ENCODE results near the gene QRICH2. TPM values are rescaled to one million over a fixed set of nuclear protein-coding genes. Genes with fewer than 3 reads are reported as not detected.
"Not testable (repeated sequence)": the region's sequence is repeated elsewhere in the genome, so short reads cannot be mapped to it uniquely, and the experiment has no call there.

Gene QRICH2
- total RNA-seq, 1 donor = 1.2 TPM

DNA sequence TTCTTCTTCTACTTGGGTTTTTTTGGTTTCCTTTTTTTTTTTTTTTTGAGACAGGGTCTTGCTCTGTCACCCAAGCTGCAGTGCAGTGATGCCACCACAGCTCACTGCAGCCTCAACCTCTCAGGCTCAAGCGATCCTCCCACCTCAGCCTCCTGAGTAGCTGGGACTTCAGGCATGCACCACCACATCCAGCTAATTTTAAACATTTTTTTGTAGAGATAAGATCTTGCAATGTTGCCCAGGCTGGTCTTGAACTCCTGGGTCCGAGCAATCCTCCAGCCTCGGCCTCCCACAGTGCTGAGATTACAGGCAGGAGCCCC is 3.0 kb downstream of the QRICH2 start:
- not testable (repeated sequence) for H3K9me3 ChIP-seq (ENCODE audit: low read depth, low read length); H3K4me1 ChIP-seq (ENCODE audit: insufficient read depth, low read length); H3K4me3 ChIP-seq (ENCODE audit: low read length); H3K27me3 ChIP-seq (ENCODE audit: insufficient read depth, low read length)

DNA sequence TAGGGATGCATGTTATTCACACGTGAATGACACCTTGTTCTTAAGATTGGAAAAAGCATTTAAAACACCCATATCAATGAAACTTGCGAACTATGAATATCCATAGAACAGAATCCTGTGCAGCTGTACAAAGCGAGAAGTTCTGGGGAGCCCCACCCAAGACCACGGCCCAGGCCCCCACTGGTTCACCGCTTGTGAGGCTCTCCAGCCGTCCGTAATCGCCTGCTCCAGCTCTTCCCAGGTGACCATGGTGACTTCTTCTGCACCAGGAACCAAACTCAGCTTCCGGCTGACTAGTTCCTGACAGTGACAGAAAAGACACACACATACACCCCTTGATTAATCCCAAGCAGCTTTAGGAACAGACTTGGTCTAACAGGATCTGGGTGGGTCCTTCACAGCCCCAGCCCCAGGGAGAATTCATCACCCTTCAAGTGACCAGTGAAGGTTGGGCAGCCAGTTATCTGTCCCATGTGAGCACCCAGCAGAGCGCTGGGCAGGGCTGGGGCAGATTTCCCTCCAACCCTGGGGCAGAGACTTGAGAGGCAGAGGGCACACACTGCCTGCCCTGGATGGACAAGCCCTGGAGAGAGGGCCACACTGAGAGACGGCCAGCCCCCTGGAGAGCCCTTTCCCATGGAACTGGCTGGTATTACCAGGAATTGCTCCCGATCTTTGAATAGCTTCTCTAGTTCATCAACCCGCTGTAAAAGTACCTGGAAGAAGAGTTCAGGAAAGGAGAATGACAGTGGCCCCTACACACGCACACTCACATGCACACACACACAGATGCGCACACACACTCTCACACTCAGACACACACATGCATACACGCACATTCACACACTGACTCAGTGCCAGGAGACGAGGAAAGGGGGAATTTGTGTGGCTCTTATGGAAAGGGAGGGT is 3.6 kb downstream of the QRICH2 start:
- no peaks in the 10 kb centered on the region for H3K27me3 ChIP-seq (ENCODE audit: insufficient read depth, low read length)
- H3K4me1 ChIP-seq (ENCODE audit: insufficient read depth, low read length) = no peaks in the 10 kb centered on the region
- no peak overlapping the region for H3K4me3 ChIP-seq (ENCODE audit: low read length)
- no peaks in the 10 kb centered on the region for H3K9me3 ChIP-seq (ENCODE audit: low read depth, low read length)

DNA sequence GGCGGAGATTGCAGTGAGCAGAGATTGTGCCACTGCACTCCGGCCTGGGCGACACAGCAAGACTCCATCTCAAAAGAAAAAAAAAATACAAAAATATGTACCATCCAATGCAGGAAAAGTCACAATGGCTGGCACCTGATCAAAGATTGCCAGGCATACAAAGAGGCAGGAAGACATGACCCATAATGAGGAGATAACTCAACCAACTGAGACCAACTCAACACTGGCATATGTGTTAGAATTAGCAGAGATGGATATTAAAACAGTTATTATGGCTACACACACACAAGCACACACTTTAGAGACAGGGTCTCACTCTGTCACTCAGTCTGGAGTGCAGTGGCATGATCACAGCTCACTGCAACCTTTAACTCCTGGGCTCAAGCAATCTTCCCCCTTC is 10.6 kb downstream of the QRICH2 start:
- Histone ChIP-seq H3K4me1 (ENCODE audit: insufficient read depth, low read length) (no peaks in the 10 kb centered on the region), H3K9me3 (ENCODE audit: low read depth, low read length) (no peaks in the 10 kb centered on the region), H3K4me3 (ENCODE audit: low read length) (no peak overlapping the region), H3K27me3 (ENCODE audit: insufficient read depth, low read length) (no peaks in the 10 kb centered on the region)

DNA sequence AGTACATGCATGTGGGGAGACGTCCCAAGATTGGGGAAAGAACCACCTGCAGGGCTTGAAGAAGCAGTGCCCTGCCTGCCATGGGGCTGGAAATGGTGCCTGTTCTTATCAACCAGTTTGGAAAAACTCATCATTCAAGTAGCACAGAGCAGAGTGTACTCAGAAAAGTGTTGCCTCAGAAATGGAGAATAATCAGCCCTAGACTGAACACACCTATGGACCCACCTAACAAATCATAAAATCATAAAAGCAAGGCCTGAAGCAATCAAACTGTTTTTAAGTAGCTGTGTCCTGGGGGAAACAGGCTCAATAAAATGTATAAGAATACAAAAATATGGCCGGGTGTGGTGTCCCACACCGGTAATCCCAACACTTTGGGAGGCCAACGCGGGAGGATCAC is 11.2 kb downstream of the QRICH2 start:
- Histone ChIP-seq H3K4me1 (ENCODE audit: insufficient read depth, low read length) (no peaks in the 10 kb centered on the region), H3K27me3 (ENCODE audit: insufficient read depth, low read length) (no peaks in the 10 kb centered on the region), H3K4me3 (ENCODE audit: low read length) (no peak overlapping the region), H3K9me3 (ENCODE audit: low read depth, low read length) (no peaks in the 10 kb centered on the region)

DNA sequence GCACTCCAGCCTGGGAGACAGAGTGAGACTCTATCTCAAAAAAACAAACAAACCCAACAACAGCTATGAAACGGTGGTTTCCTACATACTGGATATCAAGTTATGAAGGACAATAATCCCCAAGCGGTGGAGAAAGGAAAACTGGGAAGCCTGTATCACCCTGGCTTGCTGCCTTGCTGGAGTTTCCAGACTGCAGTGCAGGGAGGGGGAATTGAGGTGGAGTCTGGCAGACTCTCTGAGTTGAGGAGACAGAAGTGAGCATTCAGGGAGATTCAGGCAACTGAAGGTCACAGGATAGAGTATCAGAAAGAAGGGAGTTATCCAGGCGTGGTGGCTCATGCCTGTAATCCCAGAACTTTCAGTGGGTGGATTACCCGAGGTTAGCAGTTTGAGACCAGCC is 11.9 kb downstream of the QRICH2 start:
- Histone ChIP-seq H3K4me3 (ENCODE audit: low read length) (no peak overlapping the region), H3K9me3 (ENCODE audit: low read depth, low read length) (no peaks in the 10 kb centered on the region), H3K4me1 (ENCODE audit: insufficient read depth, low read length) (no peaks in the 10 kb centered on the region), H3K27me3 (ENCODE audit: insufficient read depth, low read length) (no peaks in the 10 kb centered on the region)

DNA sequence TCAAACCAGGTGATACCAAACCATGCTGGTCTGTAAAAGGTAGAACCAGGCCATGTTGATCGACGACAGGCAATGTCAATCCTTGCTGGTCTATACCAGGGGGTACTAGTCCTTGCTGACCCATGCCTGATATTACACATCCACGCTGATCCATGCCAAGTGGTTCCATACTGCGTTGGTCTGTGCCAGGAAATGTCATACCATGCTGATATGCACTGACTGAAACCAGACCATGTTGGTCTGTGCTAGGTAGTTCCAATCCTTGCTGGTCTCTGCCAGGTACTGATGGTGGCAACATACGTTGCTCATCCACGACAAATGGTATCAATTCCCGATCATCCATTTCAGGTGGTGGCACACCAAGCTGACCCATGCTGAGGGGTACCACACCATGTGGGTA is 15.0 kb downstream of the QRICH2 start:
- Histone ChIP-seq H3K9me3 (ENCODE audit: low read depth, low read length) (no peaks in the 10 kb centered on the region), H3K4me3 (ENCODE audit: low read length) (no peak overlapping the region), H3K27me3 (ENCODE audit: insufficient read depth, low read length) (no peaks in the 10 kb centered on the region), H3K4me1 (ENCODE audit: insufficient read depth, low read length) (no peaks in the 10 kb centered on the region)

DNA sequence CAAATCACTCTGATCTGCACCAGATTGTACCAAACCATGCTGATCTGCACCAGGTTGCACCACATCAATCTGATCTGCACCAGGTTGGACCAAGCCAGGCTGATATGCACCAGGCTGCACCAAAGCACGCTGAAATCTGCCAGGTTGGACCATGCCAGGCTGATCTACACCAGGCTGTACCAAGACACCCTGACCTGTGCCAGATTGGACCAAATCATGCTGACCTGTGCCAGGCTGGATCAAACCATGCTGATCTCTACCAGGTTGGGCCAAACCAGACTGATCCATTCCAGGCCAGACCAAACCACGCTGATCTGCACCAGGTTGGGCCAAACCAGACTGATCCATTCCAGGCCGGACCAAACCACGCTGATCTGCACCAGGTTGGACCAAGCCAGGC is 15.5 kb downstream of the QRICH2 start:
- Histone ChIP-seq H3K4me1 (ENCODE audit: insufficient read depth, low read length) (no peaks in the 10 kb centered on the region), H3K9me3 (ENCODE audit: low read depth, low read length) (no peaks in the 10 kb centered on the region), H3K4me3 (ENCODE audit: low read length) (no peak overlapping the region), H3K27me3 (ENCODE audit: insufficient read depth, low read length) (no peaks in the 10 kb centered on the region)

DNA sequence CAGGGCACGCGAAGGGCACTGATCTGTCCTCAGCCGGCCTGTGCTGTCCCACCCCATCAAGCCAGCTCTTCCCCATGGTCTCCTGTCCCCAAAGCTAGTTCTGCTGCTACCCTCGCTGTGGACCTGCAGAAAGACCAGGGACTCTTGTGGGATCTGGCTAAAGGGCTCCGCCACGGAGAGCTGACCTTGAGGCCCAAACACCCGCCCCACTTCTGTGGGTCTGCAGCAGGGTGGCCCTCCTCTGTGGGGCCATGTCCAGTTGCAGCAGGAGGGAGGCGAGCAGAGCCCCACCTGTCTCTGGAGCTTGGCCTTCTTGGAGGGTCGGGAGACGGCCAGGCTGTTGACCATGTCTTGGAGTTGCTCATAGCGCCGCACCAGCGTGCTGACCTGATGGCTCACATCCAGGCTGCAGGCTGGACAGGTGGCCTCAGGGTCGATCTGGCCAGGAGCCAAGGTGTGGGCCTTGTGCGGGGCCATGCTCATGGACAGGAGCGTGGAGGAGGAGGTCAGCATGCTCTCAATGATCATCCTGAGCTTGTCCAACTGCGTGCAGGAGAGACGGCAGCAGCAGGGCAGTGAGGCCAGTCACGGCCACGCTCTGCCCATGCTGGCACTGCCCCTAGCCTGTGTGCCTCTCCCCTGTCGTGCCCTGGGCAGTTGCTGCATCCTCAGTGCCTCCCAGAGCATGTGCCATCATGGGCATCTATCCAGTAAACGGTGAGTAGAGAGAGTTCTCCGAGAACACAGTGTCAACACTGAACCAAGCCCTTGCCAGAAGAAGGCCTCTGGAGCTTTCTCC is 26.3 kb downstream of the QRICH2 start:
- no peaks in the 10 kb centered on the region for H3K27me3 ChIP-seq (ENCODE audit: insufficient read depth, low read length)
- no peaks in the 10 kb centered on the region for H3K4me1 ChIP-seq (ENCODE audit: insufficient read depth, low read length)
- H3K4me3 ChIP-seq (ENCODE audit: low read length) = no peak overlapping the region
- no peaks in the 10 kb centered on the region for H3K9me3 ChIP-seq (ENCODE audit: low read depth, low read length)

DNA sequence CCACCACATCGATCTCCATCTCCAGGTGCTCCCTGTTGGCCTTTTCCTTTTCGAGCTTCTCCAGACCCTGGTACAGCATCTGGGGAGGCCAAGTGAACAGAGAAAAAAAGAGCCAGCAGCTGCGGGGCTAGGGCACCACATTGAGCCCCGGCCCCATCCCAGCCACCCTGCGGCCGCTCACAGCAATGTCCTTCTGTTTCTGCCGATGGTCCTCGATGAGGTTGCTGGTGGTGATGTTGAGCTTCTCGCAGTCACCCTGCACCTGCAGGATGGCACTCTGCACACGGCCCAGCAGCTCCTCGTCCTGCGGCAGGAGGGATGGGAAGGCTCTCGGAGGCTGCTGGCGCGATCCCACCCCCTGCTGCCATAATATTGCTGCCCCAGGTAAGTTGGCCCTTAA is 27.4 kb downstream of the QRICH2 start:
- Histone ChIP-seq H3K4me1 (ENCODE audit: insufficient read depth, low read length) (peaks cover 2% of the 10 kb centered on the region), H3K27me3 (ENCODE audit: insufficient read depth, low read length) (no peaks in the 10 kb centered on the region), H3K4me3 (ENCODE audit: low read length) (no peak overlapping the region), H3K9me3 (ENCODE audit: low read depth, low read length) (no peaks in the 10 kb centered on the region)

DNA sequence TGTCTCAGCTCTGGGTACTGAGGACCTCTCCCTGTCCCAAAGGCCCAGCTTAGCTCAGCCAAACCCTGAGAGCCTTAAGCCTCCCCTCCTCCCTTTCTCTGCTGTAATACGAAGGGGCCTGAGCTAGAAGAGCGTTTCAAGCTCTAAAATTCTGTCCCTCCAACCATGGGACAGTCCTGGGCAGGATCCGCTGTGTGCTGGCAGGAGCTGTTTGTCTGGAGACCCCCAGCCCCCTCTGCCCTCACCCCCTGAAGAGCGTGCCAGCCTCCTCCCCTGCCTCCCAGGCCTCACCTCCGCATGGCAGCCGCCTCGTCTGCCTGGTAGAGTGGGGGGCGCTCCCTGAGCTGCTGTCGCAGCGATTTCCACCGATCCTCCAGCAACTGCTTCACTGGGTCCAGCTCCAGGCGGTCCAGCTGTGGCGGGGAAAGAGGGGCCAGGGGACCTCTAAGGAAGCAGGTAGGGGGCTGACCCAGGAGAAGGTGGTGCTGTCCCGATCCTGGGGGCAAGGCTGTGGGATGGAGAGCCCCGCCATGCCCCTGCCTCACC is 28.3 kb downstream of the QRICH2 start:
- H3K27me3 ChIP-seq (ENCODE audit: insufficient read depth, low read length) = no peaks in the 10 kb centered on the region
- H3K9me3 ChIP-seq (ENCODE audit: low read depth, low read length) = no peaks in the 10 kb centered on the region
- H3K4me1 ChIP-seq (ENCODE audit: insufficient read depth, low read length) = peaks cover 10% of the 10 kb centered on the region
- H3K4me3 ChIP-seq (ENCODE audit: low read length) = no peak overlapping the region

DNA sequence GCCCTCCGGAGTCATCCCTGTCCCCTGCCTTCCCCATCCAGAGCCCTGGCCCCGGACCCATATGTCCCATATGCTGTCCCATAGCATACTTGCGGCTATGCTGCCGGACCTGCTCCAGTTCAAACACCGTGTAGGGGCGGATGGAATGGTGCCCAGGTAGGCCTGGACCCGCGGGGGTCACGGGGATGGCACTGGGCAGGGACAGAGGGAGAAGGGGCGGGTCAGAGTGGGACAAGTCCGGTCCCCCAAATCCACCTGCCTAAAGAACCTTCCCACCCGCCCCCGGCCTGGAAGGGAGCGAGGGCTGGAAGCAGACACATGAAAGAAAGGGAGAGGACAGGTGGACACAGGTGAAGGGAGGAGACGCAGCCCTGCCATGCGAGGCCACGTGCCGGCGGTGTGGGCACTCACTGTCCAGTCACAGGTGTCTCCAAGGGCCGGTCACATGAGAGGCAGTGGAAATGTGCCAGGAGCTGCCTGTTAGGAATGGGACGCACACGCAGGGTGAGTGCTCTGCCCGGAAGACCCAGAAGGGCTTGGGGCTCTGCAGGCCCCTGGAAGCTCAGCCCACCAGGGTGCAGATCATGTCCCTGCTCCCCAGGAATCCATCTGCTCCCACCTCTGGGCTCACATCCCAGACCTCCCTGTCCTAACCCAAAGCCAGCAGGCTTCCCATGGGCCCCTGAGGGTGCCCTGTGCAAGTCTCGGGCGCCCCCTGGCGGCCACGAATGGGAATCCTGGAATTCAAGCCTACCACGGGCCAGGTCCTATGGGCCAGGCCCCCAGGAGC is 28.9 kb downstream of the QRICH2 start:
- no peaks in the 10 kb centered on the region for H3K27me3 ChIP-seq (ENCODE audit: insufficient read depth, low read length)
- no peak overlapping the region for H3K4me3 ChIP-seq (ENCODE audit: low read length)
- H3K9me3 ChIP-seq (ENCODE audit: low read depth, low read length) = no peaks in the 10 kb centered on the region
- H3K4me1 ChIP-seq (ENCODE audit: insufficient read depth, low read length) = peaks cover 16% of the 10 kb centered on the region

DNA sequence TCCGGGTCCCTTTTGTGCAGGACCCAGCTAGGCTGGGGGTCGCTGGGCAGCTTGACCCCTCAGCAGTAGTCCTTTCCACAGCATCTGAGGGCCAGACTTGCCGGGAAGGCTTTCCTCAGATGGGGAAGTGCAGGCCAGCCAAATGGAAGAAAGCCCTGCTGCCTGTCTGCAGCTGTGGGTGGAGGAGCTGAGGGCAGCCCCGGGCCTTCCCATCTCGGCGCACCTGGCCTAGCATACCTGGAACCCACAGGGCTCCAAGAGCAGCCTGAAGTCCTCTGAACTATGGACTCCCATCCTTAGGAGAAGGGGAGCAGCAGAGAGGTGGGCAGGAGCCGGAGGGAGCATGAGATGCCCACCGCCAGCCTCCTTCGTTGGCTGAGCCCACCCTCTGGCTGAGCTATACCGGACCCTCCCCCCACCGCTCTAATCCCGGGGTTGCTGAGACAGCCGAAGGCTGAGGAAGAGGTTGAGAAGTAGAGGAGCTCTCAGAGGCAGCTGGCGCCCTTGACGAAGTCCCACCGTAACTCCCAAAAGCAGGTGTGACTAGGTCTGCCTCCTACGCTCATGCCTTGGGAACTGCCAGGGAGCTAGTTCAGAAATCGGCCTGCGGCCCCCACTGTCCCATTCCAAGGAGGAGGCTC is 29.7 kb downstream of the QRICH2 start:
- Histone ChIP-seq H3K9me3 (ENCODE audit: low read depth, low read length) (no peaks in the 10 kb centered on the region), H3K27me3 (ENCODE audit: insufficient read depth, low read length) (no peaks in the 10 kb centered on the region), H3K4me3 (ENCODE audit: low read length) (no peak overlapping the region), H3K4me1 (ENCODE audit: insufficient read depth, low read length) (peaks cover 24% of the 10 kb centered on the region)

DNA sequence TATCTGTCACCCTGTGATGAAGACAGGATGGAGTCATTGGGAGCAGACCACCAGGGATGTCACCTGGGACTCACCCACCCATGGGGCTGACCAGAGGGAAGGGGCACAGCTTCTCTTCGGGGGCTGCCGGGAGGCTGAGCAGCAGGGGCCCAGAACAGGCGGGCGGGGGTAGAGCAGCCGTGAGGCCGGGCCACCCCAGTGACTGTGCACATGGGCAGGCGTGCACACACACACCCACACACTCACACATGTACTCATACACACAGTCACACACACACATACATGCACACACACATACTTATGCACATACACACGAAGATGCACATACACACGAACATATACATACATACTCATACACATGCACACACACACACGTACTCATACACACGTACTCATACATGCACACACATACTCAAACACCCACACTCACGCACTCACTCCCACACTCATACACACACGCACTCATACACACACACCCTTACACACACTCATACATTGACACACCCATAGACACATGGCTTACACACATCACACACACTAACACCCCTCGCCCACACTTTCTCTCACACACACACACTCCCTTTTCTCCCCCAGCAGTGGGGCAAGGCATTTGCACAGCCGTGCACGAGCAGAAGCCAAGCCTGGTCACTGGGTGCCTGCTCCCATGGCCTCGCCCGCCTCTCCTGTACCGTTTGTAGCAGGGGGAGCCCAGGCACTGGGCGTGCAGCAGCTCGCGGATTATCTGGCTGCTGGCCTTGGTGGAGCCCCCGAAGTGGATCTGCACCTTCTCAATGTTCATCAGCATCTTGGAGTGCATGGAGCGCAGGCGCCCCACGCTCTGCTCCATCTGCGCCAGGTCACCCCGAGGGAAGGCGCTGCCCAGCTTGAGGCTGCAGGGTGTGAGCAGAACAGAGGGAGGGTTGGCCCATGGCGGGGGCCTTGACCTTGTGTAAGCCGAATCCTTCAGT is 30.5 kb downstream of the QRICH2 start:
- no peaks in the 10 kb centered on the region for H3K9me3 ChIP-seq (ENCODE audit: low read depth, low read length)
- H3K4me3 ChIP-seq (ENCODE audit: low read length) = no peak overlapping the region
- no peaks in the 10 kb centered on the region for H3K27me3 ChIP-seq (ENCODE audit: insufficient read depth, low read length)
- peaks cover 32% of the 10 kb centered on the region for H3K4me1 ChIP-seq (ENCODE audit: insufficient read depth, low read length)

All from mononuclear cell (primary cell).